GF-D8 (cell line): ENCODE measurements around the gene ALG14.
"Not testable (repeated sequence)": the region's sequence is repeated elsewhere in the genome, so short reads cannot be mapped to it uniquely, and the experiment has no call there.

Source experiments
- DNase-seq: peaks from one replicate; lab custom pipeline; 2025; lab: John Stamatoyannopoulos, UW

ALG14 gene

GRCh38 chr1:95041491-95042165 is 31.1 kb downstream of the ALG14 start:
- DNase-seq: peak; percentile 23

DNA sequence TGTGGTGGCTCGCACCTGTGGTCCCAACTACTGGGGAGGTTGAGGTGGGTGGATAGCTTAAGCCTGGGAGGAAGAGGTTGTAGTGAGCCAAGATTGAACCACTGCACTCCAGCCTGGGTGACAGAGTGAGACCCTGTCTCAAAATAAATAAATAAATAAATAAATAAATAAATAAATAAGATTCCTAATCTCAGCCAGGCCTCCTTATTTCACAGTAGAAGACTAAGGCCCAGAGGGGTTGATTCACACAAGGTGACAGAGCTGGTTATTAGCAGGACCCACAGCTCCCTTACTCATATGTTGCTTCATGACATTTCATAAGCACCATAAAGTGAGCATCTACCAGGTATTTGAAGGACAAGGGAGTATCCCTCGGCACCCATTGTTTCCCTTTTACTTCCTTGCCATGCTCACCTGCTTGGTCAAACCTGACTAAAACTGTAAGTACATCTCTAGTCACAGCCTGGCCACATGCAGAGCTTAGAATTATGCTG is 32.7 kb downstream of the ALG14 start:
- DNase-seq: no peak

DNA sequence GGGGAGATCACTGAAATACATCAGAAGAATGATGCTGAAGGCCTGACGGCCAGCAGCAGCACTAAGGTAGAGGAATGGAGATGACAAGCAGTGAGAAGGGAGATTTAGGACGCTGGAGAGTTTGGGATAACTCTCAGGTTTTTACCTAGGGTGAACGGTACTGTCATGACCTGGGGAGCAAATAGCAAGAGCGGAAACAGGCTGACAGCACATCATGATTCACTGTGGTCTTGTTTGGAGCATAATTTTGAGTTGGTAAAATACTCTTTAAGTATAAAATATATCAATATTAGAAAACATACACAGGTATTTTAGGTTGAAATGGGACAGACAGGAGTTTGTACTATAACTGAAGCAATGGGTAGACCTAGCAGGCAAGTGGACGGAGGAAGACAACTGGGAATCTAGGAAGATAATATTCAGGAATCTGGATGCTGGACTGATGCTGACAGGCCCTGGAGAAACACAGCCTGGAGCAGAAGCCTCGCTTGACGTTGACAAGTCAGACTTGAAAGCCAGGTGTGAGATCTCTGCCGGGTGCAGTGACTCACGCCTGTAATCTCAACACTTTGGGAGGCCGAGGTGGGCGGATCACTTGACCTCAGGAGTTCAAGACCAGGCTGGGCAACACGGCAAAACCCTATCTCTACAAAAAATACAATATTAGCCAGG is 33.3 kb downstream of the ALG14 start:
- no peak for DNase-seq

GRCh38 chr1:95035536-95035935 is 37.2 kb downstream of the ALG14 start:
- DNase-seq: no peak

DNA sequence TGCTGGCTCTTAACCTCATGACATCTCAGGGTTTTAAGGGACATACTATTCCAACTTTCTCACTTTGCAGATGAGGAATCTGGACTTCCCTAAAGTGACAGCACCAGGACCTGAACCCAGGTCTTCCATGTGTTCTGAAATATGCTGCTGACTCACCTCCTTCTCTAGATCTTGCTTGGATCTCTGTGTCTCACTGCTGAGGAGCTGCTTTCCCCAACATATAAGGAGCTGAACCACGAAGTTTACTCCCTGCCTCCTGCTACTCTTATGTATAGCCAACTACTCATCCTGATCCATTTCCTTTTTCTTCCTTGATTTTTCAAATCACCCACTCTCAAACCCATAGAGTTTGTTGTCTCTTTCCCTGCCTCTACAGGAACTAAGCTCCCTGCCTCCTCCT is 38.2 kb downstream of the ALG14 start:
- DNase-seq: no peak

GRCh38 chr1:95033843-95034242 is 38.9 kb downstream of the ALG14 start:
- DNase-seq: no peak

GRCh38 chr1:95029532-95029931 is 43.2 kb downstream of the ALG14 start:
- no peak for DNase-seq

GRCh38 chr1:95028954-95029353 is 43.8 kb downstream of the ALG14 start:
- DNase-seq: no peak

GRCh38 chr1:95027046-95027445 is 45.7 kb downstream of the ALG14 start:
- no peak for DNase-seq

- no peak for DNase-seq
Measured at GRCh38 chr1:95023399-95024043, 49.2 kb downstream of the ALG14 start.

GRCh38 chr1:95022644-95022926 is 50.2 kb downstream of the ALG14 start:
- DNase-seq: no peak

GRCh38 chr1:95021805-95022643 is 50.7 kb downstream of the ALG14 start:
- no peak for DNase-seq

GRCh38 chr1:95021119-95021518 is 51.6 kb downstream of the ALG14 start:
- no peak for DNase-seq

DNA sequence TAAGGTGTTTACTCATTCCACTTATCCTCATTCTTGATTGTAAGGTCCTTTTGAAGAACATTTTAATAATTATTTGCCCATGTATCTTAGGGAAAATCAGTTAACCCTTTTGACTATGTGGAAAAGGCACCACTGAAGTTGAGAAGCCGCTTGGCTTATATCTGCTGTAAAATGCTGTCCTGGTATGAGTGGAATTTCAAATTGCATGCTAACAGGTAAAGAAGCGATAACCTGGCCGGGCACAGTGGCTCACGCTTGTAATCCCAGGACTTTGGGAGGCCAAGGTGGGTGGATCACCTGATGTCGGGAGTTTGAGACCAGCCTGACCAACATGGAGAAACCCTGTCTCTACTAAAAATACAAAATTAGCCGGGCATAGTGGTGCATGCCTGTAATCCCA is 53.3 kb downstream of the ALG14 start:
- DNase-seq: not testable (repeated sequence)

DNA sequence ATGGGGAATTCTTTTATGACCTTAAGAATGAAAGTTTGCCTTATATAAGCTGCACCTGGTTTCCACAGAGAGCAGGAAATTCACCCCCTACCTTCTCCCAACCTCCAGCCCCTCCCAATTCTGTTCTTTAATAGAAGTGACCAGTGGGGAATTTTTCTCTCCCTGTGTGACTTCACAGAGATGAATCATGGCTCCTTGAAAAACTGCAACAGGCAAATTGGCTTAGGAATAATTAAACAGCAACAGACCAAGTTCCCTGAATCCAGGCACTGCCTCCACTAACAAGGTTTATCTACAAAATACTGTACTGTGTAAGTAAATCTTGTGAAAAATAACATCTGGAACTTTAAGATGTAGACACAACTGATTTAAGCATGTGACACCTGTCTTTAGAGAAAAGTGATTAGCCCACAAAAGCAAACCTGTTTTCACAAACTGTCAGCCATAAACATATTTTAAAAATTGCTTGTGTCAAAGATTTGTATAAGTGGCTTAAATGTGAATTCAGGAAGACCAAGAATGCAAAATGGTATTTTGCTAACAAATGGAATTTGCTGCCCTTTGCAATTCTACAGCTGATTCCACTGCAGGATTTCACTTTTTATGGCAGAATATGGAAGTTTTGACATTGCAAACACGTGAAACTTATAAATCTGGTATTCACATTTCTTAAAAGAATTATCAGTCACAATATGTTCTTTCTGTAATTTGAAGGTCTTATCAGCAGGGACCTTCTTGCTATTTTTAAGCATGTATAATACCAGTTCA is 54.0 kb downstream of the ALG14 start:
- no peak for DNase-seq

DNA sequence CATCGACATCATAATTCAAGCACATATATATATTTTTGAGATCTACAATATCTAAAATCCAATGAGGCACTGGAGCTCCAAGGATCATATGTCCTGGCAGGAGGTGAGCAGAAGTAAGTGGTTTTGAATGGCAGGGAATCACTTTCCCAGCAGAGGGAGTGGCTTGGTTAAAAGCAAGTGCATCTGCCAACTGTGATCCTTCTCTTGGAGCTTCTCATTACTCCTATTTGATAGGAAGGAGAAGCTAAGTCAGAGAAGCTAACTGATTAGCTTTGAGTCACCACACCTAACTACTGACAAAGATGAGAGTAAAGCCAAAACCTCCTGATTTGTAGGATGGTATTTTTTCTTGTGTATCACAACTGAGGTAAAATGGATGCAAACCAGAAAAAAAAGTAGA is 55.0 kb downstream of the ALG14 start:
- no peak for DNase-seq

DNA sequence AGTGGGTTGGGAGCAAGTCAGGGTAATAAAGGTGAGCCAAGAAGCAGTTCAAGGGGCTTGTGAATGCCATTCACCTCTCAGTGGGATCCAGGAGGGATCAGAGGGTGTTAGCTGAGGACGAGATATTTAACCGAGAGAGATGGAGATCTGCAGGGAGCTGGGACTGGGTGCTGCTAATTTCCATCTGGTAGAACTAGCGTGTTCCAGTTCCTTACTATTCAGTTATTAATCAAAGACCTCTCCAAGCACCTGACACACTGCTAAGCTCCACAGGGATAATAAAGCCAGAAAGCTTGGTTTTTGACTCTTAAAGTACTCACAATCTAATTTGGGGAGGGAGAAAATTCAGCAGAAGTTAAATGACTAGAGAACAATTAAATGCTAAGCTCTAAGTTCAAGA is 57.7 kb downstream of the ALG14 start:
- no peak for DNase-seq

- no peak for DNase-seq
Measured at GRCh38 chr1:95013950-95014574, 58.7 kb downstream of the ALG14 start.

DNA sequence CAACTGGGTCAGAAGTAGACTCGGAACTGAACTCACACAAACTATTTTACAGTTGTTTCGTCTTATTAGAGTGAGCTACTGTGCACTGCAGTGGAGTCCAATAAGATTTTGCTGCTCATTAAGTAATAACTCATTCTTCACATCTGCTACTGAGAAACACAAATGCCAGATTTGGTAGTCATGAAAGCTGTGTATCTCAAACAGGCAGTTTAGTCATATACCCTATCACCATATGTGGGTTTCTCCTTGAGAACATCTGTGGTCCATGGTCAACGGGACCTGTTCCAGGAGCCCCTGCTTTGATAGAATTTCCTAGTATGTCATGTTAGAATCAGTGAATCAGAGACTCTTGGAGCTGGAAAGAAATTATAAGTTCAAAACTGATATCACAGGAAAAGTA is 60.4 kb downstream of the ALG14 start:
- no peak for DNase-seq

DNA sequence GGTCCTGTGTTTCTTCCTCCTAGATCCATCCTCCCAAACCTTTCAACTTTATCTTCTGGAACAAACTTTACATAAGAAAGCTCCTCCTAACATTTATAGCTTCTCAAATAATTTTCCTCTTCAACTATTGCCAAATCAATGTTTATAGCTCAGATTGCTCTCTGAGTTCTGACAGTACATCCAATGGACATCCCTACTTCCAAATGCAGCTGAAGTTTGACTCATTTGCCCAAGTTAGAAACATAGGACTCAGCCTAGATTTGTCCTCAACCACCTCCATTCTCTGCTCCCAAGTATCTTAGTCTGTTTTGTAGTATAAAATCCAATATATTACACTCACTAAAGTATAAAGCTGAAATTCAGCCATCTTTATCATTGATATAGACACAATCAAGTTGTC is 62.6 kb downstream of the ALG14 start:
- DNase-seq: no peak

- no peak for DNase-seq
Measured at GRCh38 chr1:95007687-95008086, 65.1 kb downstream of the ALG14 start.
